SU-DHL-6 (cell line): Measurements from ENCODE around the gene MB.

Experiments used
- H2AFZ ChIP-seq: fragments of 200-600 bp; sonication (generic); 2 replicates; pipeline ENCODE4 v1.6.1; 2014; ENCODE audit warnings: low read depth, mild to moderate bottlenecking, moderate library complexity, mixed read lengths, antibody characterized with exemption, low read length; ENCODE audit not compliant: severe bottlenecking
- H3F3A ChIP-seq: fragments of 200-600 bp; shearing (Covaris generic); 2 replicates; pipeline ENCODE4 v1.6.0; 2016; ENCODE audit warnings: antibody characterized with exemption, mild to moderate bottlenecking; ENCODE audit not compliant: insufficient read depth
- H3K27ac ChIP-seq: fragments of 200-600 bp; sonication (generic); 2 replicates; pipeline ENCODE4 v1.5.1; 2016; ENCODE audit warnings: low read depth, mild to moderate bottlenecking, low read length, moderate library complexity, mixed read lengths
- H3K27me3 ChIP-seq: fragments of 200-600 bp; sonication (generic), shearing (Covaris generic); 2 replicates; pipeline ENCODE4 v1.6.0; 2014; ENCODE audit warnings: mild to moderate bottlenecking, low read length
- H3K36me3 ChIP-seq: fragments of 200-600 bp; sonication (generic); 2 replicates; pipeline ENCODE4 v1.6.1; 2014; ENCODE audit warnings: mild to moderate bottlenecking, low read length, mixed read lengths
- H3K4me2 ChIP-seq: fragments of 300-600, 200-600 bp; shearing (Covaris generic), sonication (generic); 2 replicates; pipeline ENCODE4 v1.6.0; 2014; ENCODE audit warnings: low read length, low read depth, mild to moderate bottlenecking; ENCODE audit not compliant: poor library complexity, severe bottlenecking
- H3K4me3 ChIP-seq: fragments of 200-600 bp; sonication (generic); 2 replicates; pipeline ENCODE4 v1.5.1; 2014; ENCODE audit warnings: antibody characterized with exemption, low read length, mild to moderate bottlenecking, mixed read lengths; ENCODE audit not compliant: insufficient read depth, poor library complexity, severe bottlenecking
- H3K79me2 ChIP-seq: fragments of 200-600 bp; sonication (generic); 2 replicates; pipeline ENCODE4 v1.6.1; 2014; ENCODE audit warnings: mild to moderate bottlenecking, low read length, moderate library complexity; ENCODE audit not compliant: insufficient read depth
- H3K9ac ChIP-seq: fragments of 200-600 bp; sonication (generic); 2 replicates; pipeline ENCODE4 v1.7.0; 2014; ENCODE audit warnings: mild to moderate bottlenecking, low read length
- H3K9me2 ChIP-seq: fragments of 200-600 bp; sonication (generic); replicated peaks from 2 replicates; pipeline ENCODE4 v1.6.1; 2014; ENCODE audit warnings: low read length; ENCODE audit not compliant: insufficient read depth
- H3K9me3 ChIP-seq: fragments of 200-600 bp; sonication (generic); 2 replicates; pipeline ENCODE4 v1.6.1; 2014; ENCODE audit warnings: low read length, mixed read lengths; ENCODE audit not compliant: insufficient read depth
- H4K20me1 ChIP-seq: fragments of 200-600 bp; sonication (generic); 2 replicates; pipeline ENCODE4 v1.6.1; 2014; ENCODE audit warnings: low read depth, mild to moderate bottlenecking, antibody characterized with exemption, low read length, moderate library complexity, mixed read lengths
- CTCF ChIP-seq: fragments of 200-600 bp; sonication (generic); IDR thresholded peaks from one replicate; pipeline ENCODE4 v1.5.1; 2017; ENCODE audit warnings: antibody characterized with exemption, mild to moderate bottlenecking, low read length, moderate library complexity; ENCODE audit not compliant: insufficient read depth, poor library complexity, severe bottlenecking
- EZH2phosphoT487 ChIP-seq: fragments of 200-600 bp; sonication (generic), shearing (Covaris generic); conservative IDR thresholded peaks from 2 replicates; pipeline ENCODE4 v1.6.1; 2018; ENCODE audit warnings: mild to moderate bottlenecking, antibody characterized with exemption, low read length, moderate library complexity, mixed read lengths

Gene MB

GRCh38 chr22:35597692-35598395, 19.3 kb downstream of the MB start:
- Histone ChIP-seq H3K9ac (no peak overlapping the region), H3K79me2 (no peaks in the 10 kb centered on the region), H3K27me3 (no peaks in the 10 kb centered on the region), H2AFZ (no peak overlapping the region), H3K4me3 (no peak overlapping the region), H3K9me3 (no peaks in the 10 kb centered on the region), H3K27ac (no peak overlapping the region), H3K9me2 (no peaks in the 10 kb centered on the region), H4K20me1 (no peaks in the 10 kb centered on the region), H3F3A (no peaks in the 10 kb centered on the region), H3K4me2 (no peak overlapping the region), H3K36me3 (no peaks in the 10 kb centered on the region)
- no peak for TF ChIP-seq EZH2phosphoT487
- TF ChIP-seq CTCF = no peak

- no peaks in the 10 kb centered on the region for H3K27me3 ChIP-seq
- no peaks in the 10 kb centered on the region for H3K9me2 ChIP-seq
- no peak overlapping the region for H3K9ac ChIP-seq
- no peak overlapping the region for H3K4me2 ChIP-seq
- TF ChIP-seq CTCF (no peak), EZH2phosphoT487 (no peak)
- no peak overlapping the region for H3K27ac ChIP-seq
- no peaks in the 10 kb centered on the region for H3K9me3 ChIP-seq
- H4K20me1 ChIP-seq = no peaks in the 10 kb centered on the region
- H3F3A ChIP-seq = no peaks in the 10 kb centered on the region
- no peaks in the 10 kb centered on the region for H3K79me2 ChIP-seq
- H3K4me3 ChIP-seq = no peak overlapping the region
- H2AFZ ChIP-seq = no peak overlapping the region
- no peaks in the 10 kb centered on the region for H3K36me3 ChIP-seq
These were observed 20.3 kb downstream of the MB start for GRCh38 chr22:35596821-35597220.

- Histone ChIP-seq H3K36me3 (no peaks in the 10 kb centered on the region), H3K9me3 (no peaks in the 10 kb centered on the region), H3K9me2 (no peaks in the 10 kb centered on the region), H3K27ac (no peak overlapping the region), H3F3A (no peaks in the 10 kb centered on the region), H3K4me3 (no peak overlapping the region), H3K4me2 (no peak overlapping the region), H4K20me1 (no peaks in the 10 kb centered on the region), H2AFZ (no peak overlapping the region), H3K9ac (no peak overlapping the region), H3K79me2 (no peaks in the 10 kb centered on the region), H3K27me3 (no peaks in the 10 kb centered on the region)
- TF ChIP-seq EZH2phosphoT487 (no peak), CTCF (no peak)
These were observed 22.4 kb downstream of the MB start for GRCh38 chr22:35594686-35595085.
